Lung (tissue), 12 donors: ENCODE data around the gene COBL. TPM values are rescaled to one million over a fixed set of nuclear protein-coding genes. Genes with fewer than 3 reads are reported as not detected.

Source experiments
- ATAC-seq: fragments of 200-7000 bp; cut with Tn5 transposase; one replicate; pipeline ENCODE4 v1.9.1; 2020; ENCODE audit warnings: moderate number of reproducible peaks; ENCODE audit not compliant: insufficient read depth, low FRiP score
- DNase-seq, 3 donors: peaks; one replicate each; pipeline ENCODE4 v3.0.0-alpha.2; 2013 to 2017
- H3K27ac ChIP-seq, 2 donors: one replicate each; pipeline ENCODE4 v1.5.1; 2013; ENCODE audit warnings: mild to moderate bottlenecking in 2 of 2, moderate library complexity in 2 of 2, control low read depth in 1 of 2, inconsistent platforms in 1 of 2, low read depth in 1 of 2, low read length in 1 of 2
- H3K27me3 ChIP-seq, 3 donors: one replicate each; pipeline ENCODE4 v1.5.1; 2013; ENCODE audit warnings: low read length in 2 of 3; ENCODE audit not compliant: control insufficient read depth in 3 of 3, insufficient read depth in 3 of 3
- H3K36me3 ChIP-seq, 4 donors: one replicate each; pipeline ENCODE4 v1.5.1; 2013; ENCODE audit warnings: low read length in 4 of 4, mild to moderate bottlenecking in 1 of 4, moderate library complexity in 1 of 4; ENCODE audit not compliant: control insufficient read depth in 4 of 4, insufficient read depth in 4 of 4
- H3K4me1 ChIP-seq, 5 donors: one replicate each; pipeline ENCODE4 v1.5.1; 2013; ENCODE audit warnings: low read length in 5 of 5, mild to moderate bottlenecking in 2 of 5, moderate library complexity in 1 of 5; ENCODE audit not compliant: control insufficient read depth in 5 of 5, insufficient read depth in 5 of 5
- H3K4me3 ChIP-seq: one replicate; pipeline ENCODE4 v1.5.1; 2013; ENCODE audit warnings: mild to moderate bottlenecking, control low read depth, moderate library complexity
- H3K9ac ChIP-seq, 2 donors: one replicate each; pipeline ENCODE4 v1.5.1; 2013; ENCODE audit warnings: low read length in 2 of 2, control low read depth in 1 of 2; ENCODE audit not compliant: insufficient read depth in 1 of 2
- H3K9me3 ChIP-seq, 4 donors: one replicate each; pipeline ENCODE4 v1.5.1; 2013; ENCODE audit warnings: low read length in 3 of 4, mild to moderate bottlenecking in 1 of 4, moderate library complexity in 1 of 4; ENCODE audit not compliant: control insufficient read depth in 4 of 4, insufficient read depth in 3 of 4
- WGBS, 2 donors: extraction: QIAGEN DNeasy Blood & Tissue Kit; methylation state at CpG; one replicate each; pipeline ENCODE4 v1.1.7; 2013; 5-methylcytosine and 5-hydroxymethylcytosine counted together
- polyA plus RNA-seq, 2 donors: library from polyadenylated mRNA; stranded (reverse); fragments of 200-250 nt; gene quantifications; one replicate each; pipeline ENCODE4 v1.2.1, GENCODE V29; 2013
- total RNA-seq, 2 donors: library from RNA; depleted of rRNA in 1 of 2; stranded (reverse); fragments of >200 nt in 1 of 2; gene quantifications; one replicate each; pipeline ENCODE4 v1.2.1, GENCODE V29; 2014 to 2021
- TF ChIP-seq, protein P1 (sequence below): IDR thresholded peaks from 2 replicates; pipeline ENCODE4 v1.5.1; 2012; ENCODE audit warnings: mild to moderate bottlenecking; ENCODE audit errors: control extremely low read depth, extremely low read depth
- donor health status: control.
- donor health status: control.
- donor health status: Bipolar disorder and iron deficiency.
- donor health status: healthy.
- donor health status: DM: yes; HTN: yes; CAD: no.

COBL gene
- total and polyA plus RNA-seq, 4 donors = 6.3 to 38.1 (median 15.0) TPM

DNA sequence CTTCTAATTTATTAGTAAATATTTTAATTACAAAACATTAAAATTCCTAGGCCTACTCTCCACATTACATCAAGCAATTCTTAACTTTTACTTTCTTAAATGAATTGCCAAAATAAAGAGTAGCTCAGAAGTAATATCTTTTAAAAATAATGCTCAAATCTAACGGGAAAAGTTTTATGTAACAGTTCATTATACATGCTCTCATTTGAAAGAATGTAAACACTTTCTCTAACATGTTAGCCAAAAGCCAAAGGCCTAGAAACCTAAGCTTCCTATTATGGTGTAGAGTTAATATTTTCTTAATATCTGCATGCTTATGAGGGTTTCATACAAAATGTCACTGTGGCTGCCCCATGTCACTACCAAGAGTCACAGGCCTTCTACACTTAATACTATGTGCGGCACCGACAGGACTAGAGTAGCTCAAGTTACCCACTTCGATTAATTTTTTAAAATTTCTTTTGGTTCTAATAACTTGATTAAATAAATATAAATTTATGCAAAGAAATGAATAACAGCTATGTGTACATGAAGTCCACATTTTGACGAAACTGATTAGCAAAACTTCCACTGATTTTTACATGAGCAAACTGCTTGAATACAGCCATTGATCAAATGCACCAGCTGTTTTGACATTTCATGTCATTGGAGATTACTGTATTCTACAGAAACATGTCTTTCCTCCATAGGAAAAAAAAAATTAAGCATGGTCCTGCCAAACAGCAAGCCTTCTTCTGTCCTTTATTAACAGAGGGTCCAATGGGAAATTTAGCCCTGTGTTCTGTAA lies 3.5 kb downstream of the COBL start:
- Histone ChIP-seq H3K9me3 (peaks cover 0 to 3% (median 0%) of the 10 kb centered on the region in 4 donors), H3K36me3 (no peaks in the 10 kb centered on the region), H3K4me3 (no peak overlapping the region), H3K9ac (no peak overlapping the region), H3K4me1 (peaks cover 0 to 60% (median 17%) of the 10 kb centered on the region in 5 donors), H3K27ac (no peak overlapping the region), H3K27me3 (peaks cover 0 to 12% (median 7%) of the 10 kb centered on the region in 3 donors)
- 73 to 85% methylated on average over 5 of the region's 5 CpGs for WGBS, 2 donors
- TF ChIP-seq, protein P1, sequence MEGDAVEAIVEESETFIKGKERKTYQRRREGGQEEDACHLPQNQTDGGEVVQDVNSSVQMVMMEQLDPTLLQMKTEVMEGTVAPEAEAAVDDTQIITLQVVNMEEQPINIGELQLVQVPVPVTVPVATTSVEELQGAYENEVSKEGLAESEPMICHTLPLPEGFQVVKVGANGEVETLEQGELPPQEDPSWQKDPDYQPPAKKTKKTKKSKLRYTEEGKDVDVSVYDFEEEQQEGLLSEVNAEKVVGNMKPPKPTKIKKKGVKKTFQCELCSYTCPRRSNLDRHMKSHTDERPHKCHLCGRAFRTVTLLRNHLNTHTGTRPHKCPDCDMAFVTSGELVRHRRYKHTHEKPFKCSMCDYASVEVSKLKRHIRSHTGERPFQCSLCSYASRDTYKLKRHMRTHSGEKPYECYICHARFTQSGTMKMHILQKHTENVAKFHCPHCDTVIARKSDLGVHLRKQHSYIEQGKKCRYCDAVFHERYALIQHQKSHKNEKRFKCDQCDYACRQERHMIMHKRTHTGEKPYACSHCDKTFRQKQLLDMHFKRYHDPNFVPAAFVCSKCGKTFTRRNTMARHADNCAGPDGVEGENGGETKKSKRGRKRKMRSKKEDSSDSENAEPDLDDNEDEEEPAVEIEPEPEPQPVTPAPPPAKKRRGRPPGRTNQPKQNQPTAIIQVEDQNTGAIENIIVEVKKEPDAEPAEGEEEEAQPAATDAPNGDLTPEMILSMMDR = no peak
- ATAC-seq (no peak), DNase-seq (peak; percentile 35 to 88 (median 84))

DNA sequence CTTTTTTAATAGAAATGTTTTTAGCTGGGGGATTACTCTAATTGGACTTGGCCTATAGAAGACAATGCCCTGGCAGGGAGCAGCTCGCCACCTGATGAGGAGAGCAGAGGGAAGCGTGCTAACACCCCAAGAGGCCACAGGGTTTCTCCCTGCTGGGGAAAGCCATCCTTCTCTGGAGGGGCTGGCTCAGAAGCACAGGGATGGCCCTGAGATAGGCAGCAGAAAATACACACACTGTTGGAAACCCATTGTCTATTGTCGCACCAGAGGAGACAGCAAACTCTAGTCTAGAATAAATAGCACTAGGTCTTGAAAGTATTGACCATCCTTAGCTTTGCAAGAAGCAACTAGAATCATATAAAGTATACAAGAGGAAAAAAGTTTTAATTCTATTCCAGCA lies 5.4 kb downstream of the COBL start:
- H3K4me1 ChIP-seq = peaks cover 4 to 68% (median 18%) of the 10 kb centered on the region in 5 donors
- ATAC-seq (no peak), DNase-seq (no peak)
- no peak overlapping the region for H3K27ac ChIP-seq
- peaks cover 0 to 3% (median 0%) of the 10 kb centered on the region in 3 donors for H3K27me3 ChIP-seq
- 84 to 91% methylated on average over 3 of the region's 3 CpGs for WGBS, 2 donors
- no peak overlapping the region for H3K9ac ChIP-seq
- H3K4me3 ChIP-seq = no peak overlapping the region
- no peaks in the 10 kb centered on the region for H3K9me3 ChIP-seq
- H3K36me3 ChIP-seq = no peaks in the 10 kb centered on the region
- TF ChIP-seq, protein P1 = no peak

DNA sequence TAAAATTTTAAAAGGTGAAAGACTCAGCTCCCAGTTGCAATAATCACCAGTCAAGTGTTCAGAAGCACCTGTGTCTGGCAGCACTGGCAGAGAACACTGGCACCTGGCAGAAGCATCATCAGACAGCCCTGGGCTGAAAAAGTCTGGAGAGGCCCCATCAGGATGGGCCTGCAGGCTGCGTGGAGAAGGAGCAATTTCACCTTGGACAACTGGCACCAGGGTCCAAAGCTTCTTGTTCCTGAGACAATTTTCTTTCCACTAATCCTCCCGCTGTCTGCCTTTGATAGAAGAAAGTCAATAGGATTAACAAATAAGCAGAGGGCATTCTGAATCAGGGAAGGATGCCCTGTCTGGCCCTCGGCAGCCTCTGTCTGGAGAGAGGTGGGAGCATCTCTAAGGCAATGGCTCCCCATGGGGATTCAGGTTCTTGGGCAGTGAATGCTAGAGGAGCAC lies 6.5 kb downstream of the COBL start:
- 96% methylated on average over 3 of the region's 3 CpGs for WGBS, 2 donors
- no peaks in the 10 kb centered on the region for H3K9me3 ChIP-seq
- TF ChIP-seq, protein P1 = no peak
- no peaks in the 10 kb centered on the region for H3K27me3 ChIP-seq
- no peak overlapping the region for H3K4me3 ChIP-seq
- H3K9ac ChIP-seq = no peak overlapping the region
- H3K27ac ChIP-seq = no peak overlapping the region
- ATAC-seq (no peak), DNase-seq (no peak)
- peaks cover 4 to 63% (median 12%) of the 10 kb centered on the region in 5 donors for H3K4me1 ChIP-seq
- no peaks in the 10 kb centered on the region for H3K36me3 ChIP-seq
